PFSK-1 (cell line): Measurements from ENCODE around the gene NTSR2.

ENCODE experiments used
- POLR2AphosphoS5 ChIP-seq: IDR thresholded peaks from 2 replicates; pipeline ENCODE4 v1.6.1; 2012; ENCODE audit warnings: low read depth, mild to moderate bottlenecking, control low read depth, low read length, moderate library complexity
- SIN3A ChIP-seq: IDR thresholded peaks from 2 replicates; pipeline ENCODE4 v1.6.1; 2012; ENCODE audit warnings: mild to moderate bottlenecking, low read length, moderate library complexity, borderline replicate concordance; ENCODE audit not compliant: insufficient read depth
- TF ChIP-seq, protein P1 (sequence below), 2 experiments: IDR thresholded peaks; 2 replicates each; pipeline versions ENCODE4 v1.6.1 to v1.8.0; 2011 to 2012; ENCODE audit warnings: low read depth in 2 of 2, low read length in 2 of 2, control low read depth in 1 of 2, inconsistent platforms in 1 of 2, mild to moderate bottlenecking in 1 of 2, moderate library complexity in 1 of 2; ENCODE audit not compliant: insufficient read depth in 1 of 2

DNA sequence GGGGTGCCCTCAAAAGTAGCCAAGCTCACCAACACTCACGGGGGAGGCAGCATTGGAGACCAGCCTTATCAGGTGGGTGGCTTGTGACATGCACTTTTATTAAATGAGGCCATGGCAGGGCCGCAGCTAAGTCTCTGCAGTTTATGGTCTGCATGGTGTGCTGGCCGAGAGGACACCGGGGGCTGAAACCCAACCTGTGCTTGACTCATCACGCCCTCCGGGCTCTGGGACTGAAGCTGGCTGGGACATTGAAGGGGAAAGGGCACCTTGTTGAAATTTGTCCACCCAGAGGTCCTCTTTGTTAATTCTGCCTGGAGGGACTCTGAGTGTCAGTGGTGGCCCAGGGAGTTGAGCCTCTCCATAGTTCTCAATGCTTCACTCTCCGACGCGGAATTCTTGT, 17.7 kb upstream of the NTSR2 start:
- TF ChIP-seq POLR2AphosphoS5: no peak
- TF ChIP-seq, protein P1, sequence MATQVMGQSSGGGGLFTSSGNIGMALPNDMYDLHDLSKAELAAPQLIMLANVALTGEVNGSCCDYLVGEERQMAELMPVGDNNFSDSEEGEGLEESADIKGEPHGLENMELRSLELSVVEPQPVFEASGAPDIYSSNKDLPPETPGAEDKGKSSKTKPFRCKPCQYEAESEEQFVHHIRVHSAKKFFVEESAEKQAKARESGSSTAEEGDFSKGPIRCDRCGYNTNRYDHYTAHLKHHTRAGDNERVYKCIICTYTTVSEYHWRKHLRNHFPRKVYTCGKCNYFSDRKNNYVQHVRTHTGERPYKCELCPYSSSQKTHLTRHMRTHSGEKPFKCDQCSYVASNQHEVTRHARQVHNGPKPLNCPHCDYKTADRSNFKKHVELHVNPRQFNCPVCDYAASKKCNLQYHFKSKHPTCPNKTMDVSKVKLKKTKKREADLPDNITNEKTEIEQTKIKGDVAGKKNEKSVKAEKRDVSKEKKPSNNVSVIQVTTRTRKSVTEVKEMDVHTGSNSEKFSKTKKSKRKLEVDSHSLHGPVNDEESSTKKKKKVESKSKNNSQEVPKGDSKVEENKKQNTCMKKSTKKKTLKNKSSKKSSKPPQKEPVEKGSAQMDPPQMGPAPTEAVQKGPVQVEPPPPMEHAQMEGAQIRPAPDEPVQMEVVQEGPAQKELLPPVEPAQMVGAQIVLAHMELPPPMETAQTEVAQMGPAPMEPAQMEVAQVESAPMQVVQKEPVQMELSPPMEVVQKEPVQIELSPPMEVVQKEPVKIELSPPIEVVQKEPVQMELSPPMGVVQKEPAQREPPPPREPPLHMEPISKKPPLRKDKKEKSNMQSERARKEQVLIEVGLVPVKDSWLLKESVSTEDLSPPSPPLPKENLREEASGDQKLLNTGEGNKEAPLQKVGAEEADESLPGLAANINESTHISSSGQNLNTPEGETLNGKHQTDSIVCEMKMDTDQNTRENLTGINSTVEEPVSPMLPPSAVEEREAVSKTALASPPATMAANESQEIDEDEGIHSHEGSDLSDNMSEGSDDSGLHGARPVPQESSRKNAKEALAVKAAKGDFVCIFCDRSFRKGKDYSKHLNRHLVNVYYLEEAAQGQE (IDR thresholded peaks at IDR 0.05; ENCODE audit: insufficient read depth in 1 of 2, low read depth in 2 of 2, low read length in 2 of 2): no peak
- no peak for TF ChIP-seq SIN3A
